SH-SY5Y (cell line): ENCODE measurements around the gene AP1S3.

ENCODE experiments used
- GATA2 ChIP-seq: IDR thresholded peaks from 2 replicates; pipeline ENCODE4 v1.6.1; 2011; ENCODE audit warnings: mild to moderate bottlenecking, low read depth, low read length
- GATA3 ChIP-seq: IDR thresholded peaks from 2 replicates; pipeline ENCODE4 v1.6.1; 2011; ENCODE audit warnings: low read depth, mild to moderate bottlenecking, low read length, moderate library complexity

- TF ChIP-seq GATA2 = no peak
- TF ChIP-seq GATA3 = no peak
Observed at GRCh38 chr2:223765221-223765785, 72.1 kb downstream of the AP1S3 start.
